ENCODE data around the gene MAP2K5.

DNA sequence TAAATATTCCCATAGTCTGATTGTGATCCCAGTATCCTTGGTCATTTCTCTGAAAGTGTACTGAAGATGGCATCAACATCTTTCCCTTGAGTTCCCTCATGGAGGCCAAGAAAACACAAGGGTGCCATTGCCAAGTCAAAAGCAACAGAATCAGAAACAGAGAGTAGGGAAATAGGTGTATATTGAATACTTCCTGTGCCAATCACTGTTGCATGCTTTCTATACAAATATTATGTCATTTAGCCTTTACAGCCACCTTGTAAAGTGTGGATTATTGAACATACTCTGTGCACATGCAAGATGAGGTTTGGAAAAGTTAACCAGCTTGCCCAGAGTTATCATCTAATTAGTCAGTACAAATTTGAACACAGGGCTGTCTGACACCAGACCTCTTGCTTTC lies 117.9 kb downstream of the MAP2K5 start:
- TF ChIP-seq POLR2A (IDR thresholded peaks at IDR 0.05; ENCODE audit: low read length), result no peak
- no peak for TF ChIP-seq GATA1 (IDR thresholded peaks at IDR 0.05; ENCODE audit: low read depth, low read length)
